ENCODE measurements around the gene JPH3. TPM values are rescaled to one million over a fixed set of nuclear protein-coding genes. Genes with fewer than 3 reads are reported as not detected.

JPH3 gene
- total and polyA plus RNA-seq, 2 experiments from 2014 or later: 8.0 to 39.3 TPM

DNA sequence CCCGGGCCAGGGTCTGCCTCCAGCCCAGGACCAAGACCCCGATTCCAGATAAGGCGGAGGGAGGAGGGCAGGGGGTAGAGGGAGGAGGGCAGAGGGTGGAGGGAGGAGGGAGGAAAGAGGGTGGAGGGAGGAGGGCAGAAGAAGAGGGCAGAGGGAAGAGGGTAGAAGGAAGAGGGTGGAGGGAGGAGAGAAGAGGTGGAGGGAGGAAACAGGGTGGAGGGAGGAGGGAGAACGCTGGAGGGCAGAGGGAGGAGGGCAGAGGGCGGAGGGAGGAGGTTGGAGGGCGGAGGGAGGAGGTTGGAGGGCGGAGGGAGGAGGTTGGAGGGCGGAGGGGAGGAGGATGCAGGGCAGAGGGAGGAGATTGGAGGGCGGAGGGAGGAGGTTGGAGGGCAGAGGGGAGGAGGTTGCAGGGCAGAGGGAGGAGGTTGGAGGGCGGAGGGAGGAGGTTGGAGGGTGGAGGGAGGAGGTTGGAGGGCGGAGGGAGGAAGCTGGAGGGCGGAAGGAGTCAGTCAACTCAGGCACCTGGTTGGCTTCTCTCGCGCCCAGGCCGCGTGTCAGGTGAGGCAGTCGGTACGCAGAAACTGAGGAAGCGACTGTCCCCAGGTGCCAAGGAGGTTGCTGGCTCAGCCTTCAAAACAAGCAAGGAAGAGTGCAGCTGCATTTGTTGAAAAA lies 98.2 kb downstream of the JPH3 start:
- H3K4me3 ChIP-seq: no peak overlapping the region
- no peak for DNase-seq (ENCODE audit: low read depth in 1 of 2, low spot score in 1 of 2)
- H3K27ac ChIP-seq: no peak overlapping the region
- no peaks in the 10 kb centered on the region for H3K27me3 ChIP-seq
- peaks cover 12% of the 10 kb centered on the region for H3K36me3 ChIP-seq
- peaks cover 3% of the 10 kb centered on the region for H3K4me1 ChIP-seq (ENCODE audit: low read depth)
- H3K9me3 ChIP-seq (ENCODE audit: low read depth): no peaks in the 10 kb centered on the region
- TF ChIP-seq, protein P1, sequence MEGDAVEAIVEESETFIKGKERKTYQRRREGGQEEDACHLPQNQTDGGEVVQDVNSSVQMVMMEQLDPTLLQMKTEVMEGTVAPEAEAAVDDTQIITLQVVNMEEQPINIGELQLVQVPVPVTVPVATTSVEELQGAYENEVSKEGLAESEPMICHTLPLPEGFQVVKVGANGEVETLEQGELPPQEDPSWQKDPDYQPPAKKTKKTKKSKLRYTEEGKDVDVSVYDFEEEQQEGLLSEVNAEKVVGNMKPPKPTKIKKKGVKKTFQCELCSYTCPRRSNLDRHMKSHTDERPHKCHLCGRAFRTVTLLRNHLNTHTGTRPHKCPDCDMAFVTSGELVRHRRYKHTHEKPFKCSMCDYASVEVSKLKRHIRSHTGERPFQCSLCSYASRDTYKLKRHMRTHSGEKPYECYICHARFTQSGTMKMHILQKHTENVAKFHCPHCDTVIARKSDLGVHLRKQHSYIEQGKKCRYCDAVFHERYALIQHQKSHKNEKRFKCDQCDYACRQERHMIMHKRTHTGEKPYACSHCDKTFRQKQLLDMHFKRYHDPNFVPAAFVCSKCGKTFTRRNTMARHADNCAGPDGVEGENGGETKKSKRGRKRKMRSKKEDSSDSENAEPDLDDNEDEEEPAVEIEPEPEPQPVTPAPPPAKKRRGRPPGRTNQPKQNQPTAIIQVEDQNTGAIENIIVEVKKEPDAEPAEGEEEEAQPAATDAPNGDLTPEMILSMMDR (IDR thresholded peaks at IDR 0.05; ENCODE audit: low read depth, low read length): no peak

DNA sequence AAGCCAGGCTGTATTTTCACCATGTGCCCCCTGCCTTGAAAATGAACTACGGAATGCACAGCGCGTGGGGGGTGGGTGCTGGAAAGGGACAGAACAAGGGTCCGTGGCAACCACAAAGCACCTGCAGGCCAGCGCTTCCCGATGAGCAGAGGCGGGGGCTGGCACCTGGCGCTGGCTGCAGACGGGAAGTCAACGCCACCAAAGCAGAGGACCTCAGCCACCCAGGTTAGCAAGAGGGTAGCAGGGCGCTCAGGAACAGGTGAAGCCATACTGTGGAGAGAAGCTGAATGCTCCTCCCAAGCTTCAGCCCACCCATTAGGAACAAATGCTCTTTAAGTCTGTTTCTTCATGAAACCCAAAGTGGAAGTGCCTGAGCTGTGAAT lies 98.8 kb downstream of the JPH3 start:
- peaks cover 10% of the 10 kb centered on the region for H3K36me3 ChIP-seq
- no peaks in the 10 kb centered on the region for H3K9me3 ChIP-seq (ENCODE audit: low read depth)
- DNase-seq (ENCODE audit: low read depth in 1 of 2, low spot score in 1 of 2): no peak
- peaks cover 4% of the 10 kb centered on the region for H3K4me1 ChIP-seq (ENCODE audit: low read depth)
- no peaks in the 10 kb centered on the region for H3K27me3 ChIP-seq
- H3K4me3 ChIP-seq: no peak overlapping the region
- TF ChIP-seq, protein P1 (IDR thresholded peaks at IDR 0.05; ENCODE audit: low read depth, low read length): no peak
- no peak overlapping the region for H3K27ac ChIP-seq

DNA sequence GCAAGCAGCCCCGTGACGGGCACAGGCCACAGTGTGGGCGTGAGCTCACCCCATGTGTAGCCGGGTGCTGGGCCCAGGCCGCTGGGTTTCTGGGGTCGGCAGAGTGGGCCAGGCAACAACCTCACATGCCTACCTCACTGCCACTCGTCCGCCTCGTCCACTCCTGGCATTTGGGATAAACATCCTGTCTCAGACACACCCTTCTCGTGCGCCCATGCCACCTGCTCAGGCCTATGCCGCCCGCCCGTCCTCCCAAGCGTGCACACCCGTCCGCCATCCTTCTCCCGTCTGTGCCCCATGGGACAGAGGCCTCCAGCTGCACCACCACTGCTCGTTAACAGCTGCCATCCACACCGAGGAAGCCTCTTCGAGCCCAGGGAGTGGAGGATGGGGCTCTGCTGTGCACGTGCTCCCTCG lies 99.2 kb downstream of the JPH3 start:
- DNase-seq (ENCODE audit: low read depth in 1 of 2, low spot score in 1 of 2): no peak
- Histone ChIP-seq H3K9me3 (ENCODE audit: low read depth) (no peaks in the 10 kb centered on the region), H3K4me3 (no peak overlapping the region), H3K27me3 (no peaks in the 10 kb centered on the region), H3K27ac (no peak overlapping the region), H3K4me1 (ENCODE audit: low read depth) (peaks cover 7% of the 10 kb centered on the region), H3K36me3 (peaks cover 6% of the 10 kb centered on the region)
- TF ChIP-seq, protein P1 (IDR thresholded peaks at IDR 0.05; ENCODE audit: low read depth, low read length): no peak

DNA sequence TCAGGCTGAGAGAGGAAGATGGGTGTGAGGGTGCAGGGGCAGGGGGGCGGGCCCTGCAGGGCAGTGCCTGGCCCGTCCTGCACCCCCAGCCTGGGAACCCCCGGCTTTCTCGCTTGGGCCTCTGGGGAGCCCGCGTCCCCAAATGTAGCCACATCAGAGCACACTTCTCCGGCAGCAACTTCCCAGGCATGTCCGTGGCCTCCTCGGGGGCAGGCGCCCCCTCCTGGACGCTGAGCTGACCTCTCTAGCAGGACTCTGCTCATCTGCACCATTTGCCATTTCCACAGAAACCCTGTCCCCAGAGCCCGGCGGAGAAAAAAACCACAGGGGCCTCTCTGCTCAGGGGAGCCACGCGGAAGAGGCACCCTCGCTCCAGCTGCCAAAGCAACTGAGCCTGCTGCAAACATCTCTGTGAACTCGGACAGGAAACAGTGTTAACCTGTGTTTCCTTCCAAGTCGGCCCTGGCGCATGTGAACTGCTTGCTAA lies 100.1 kb downstream of the JPH3 start:
- TF ChIP-seq, protein P1 (IDR thresholded peaks at IDR 0.05; ENCODE audit: low read depth, low read length): peak; percentile 60
- Histone ChIP-seq H3K27me3 (no peaks in the 10 kb centered on the region), H3K4me3 (no peak overlapping the region), H3K36me3 (peaks cover 4% of the 10 kb centered on the region), H3K9me3 (ENCODE audit: low read depth) (no peaks in the 10 kb centered on the region), H3K4me1 (ENCODE audit: low read depth) (peaks cover 9% of the 10 kb centered on the region), H3K27ac (no peak overlapping the region)
- peak; percentile 40 to 54 for DNase-seq (ENCODE audit: low read depth in 1 of 2, low spot score in 1 of 2)

- Histone ChIP-seq H3K4me3 (no peak overlapping the region), H3K27me3 (no peaks in the 10 kb centered on the region), H3K36me3 (no peaks in the 10 kb centered on the region), H3K4me1 (ENCODE audit: low read depth) (peaks cover 9% of the 10 kb centered on the region), H3K27ac (no peak overlapping the region), H3K9me3 (ENCODE audit: low read depth) (no peaks in the 10 kb centered on the region)
- DNase-seq (ENCODE audit: low read depth in 1 of 2, low spot score in 1 of 2): no peak
- TF ChIP-seq, protein P1 (IDR thresholded peaks at IDR 0.05; ENCODE audit: low read depth, low read length): no peak
Observed at GRCh38 chr16:87703071-87703470, 100.8 kb downstream of the JPH3 start.
